GM19467 (cell line): ENCODE measurements around the gene BRD2.

Experiments used
- ATAC-seq: cut with Tn5 transposase; IDR thresholded peaks from one replicate; pipeline ENCODE4 v1.9.1; 2021; ENCODE audit warnings: mild to moderate bottlenecking, moderate library complexity; ENCODE audit not compliant: unreplicated experiment

The BRD2 gene

GRCh38 chr6:33023536-33023935, 55.1 kb downstream of the BRD2 start:
- ATAC-seq = no peak

DNA sequence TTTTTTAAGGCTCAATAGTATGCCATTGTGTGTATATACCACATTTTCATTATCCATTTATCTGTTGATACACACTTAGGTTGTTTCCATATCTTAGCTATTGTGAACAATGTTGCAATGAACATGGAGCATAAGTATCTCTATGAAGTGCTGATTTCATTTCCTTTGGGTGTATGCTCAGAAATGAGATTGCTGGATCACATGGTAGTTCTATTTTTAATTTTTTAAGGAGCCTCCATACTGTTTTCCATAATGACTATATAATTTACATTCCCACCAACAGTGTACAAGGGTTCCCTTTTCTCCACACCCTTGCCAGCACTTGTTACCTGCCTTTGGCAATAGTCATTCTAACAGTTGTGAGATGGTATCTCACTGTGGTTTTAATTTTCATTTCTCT, 56.1 kb downstream of the BRD2 start:
- no peak for ATAC-seq

GRCh38 chr6:33028220-33028849, 59.9 kb downstream of the BRD2 start:
- no peak for ATAC-seq

GRCh38 chr6:33029328-33030184, 61.2 kb downstream of the BRD2 start:
- ATAC-seq = peak; percentile 64

DNA sequence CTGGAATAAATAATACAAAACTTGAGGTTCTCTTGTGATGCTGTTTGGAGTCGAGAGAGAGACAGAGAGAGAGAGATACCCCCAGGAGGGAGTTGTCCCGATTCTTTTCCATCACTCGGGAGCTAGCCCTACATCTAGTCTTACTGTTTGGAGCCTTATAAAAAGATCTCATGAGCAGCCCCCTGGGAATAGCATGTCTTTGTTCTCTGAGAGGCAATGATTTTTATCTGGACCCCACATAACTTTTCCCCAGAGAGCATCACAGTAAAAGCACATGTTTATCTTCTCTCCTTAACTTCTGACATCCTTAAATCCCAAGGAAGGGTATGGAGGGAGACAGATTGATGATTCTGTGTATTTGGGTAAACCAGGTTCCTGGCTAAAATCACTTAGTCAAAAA, 61.9 kb downstream of the BRD2 start:
- no peak for ATAC-seq
